AG04450 (cell line): ENCODE results near the gene GREM1. TPM values are rescaled to one million over a fixed set of nuclear protein-coding genes. Genes with fewer than 3 reads are reported as not detected.

ENCODE experiments used
- CTCF ChIA-PET: fragments of 300-600, 350-600 bp; formaldehyde crosslinking; extraction: SDS; loops from one replicate; lab custom pipeline; 2022; ENCODE audit warnings: antibody characterized with exemption, inconsistent platforms; lab: Charles Lee
- POLR2A ChIA-PET: fragments of 350-600 bp; formaldehyde crosslinking; extraction: SDS; loops from one replicate; lab custom pipeline; 2021; ENCODE audit warnings: antibody characterized with exemption, inconsistent platforms; lab: Yijun Ruan, JAX
- DNase-seq: peaks from one replicate; pipeline ENCODE4 v3.0.0-alpha.2; 2011; ENCODE audit warnings: low read depth, low spot score
- H3K27ac ChIP-seq: one replicate; pipeline ENCODE4 v1.5.1; 2012; ENCODE audit warnings: low read depth, low read length, control low read depth
- H3K27me3 ChIP-seq: one replicate; pipeline ENCODE4 v1.6.0; 2012; ENCODE audit warnings: low read length; ENCODE audit not compliant: control insufficient read depth, insufficient read depth
- H3K4me3 ChIP-seq: 2 replicates; pipeline ENCODE4 v1.5.1; 2011; ENCODE audit warnings: mild to moderate bottlenecking, low read depth, low read length, control low read depth
- H3K9me3 ChIP-seq: 2 replicates; pipeline ENCODE4 v1.5.1; 2012; ENCODE audit warnings: low read length; ENCODE audit not compliant: control insufficient read depth, insufficient read depth
- polyA plus RNA-seq: library from polyadenylated mRNA; depleted of rRNA; stranded (reverse); fragments of >200 nt; gene quantifications from 2 replicates; pipeline ENCODE4 v1.2.3, GENCODE V29; 2011
- TF ChIP-seq, protein P1 (sequence below): IDR thresholded peaks from 2 replicates; pipeline ENCODE4 v1.5.1; 2011; ENCODE audit warnings: low read depth, low read length, control low read depth, inconsistent platforms

The GREM1 gene
- polyA plus RNA-seq, 1 experiment = 2,858 TPM

GRCh38 chr15:32736701-32737061 lies 18.9 kb downstream of the GREM1 start:
- no peaks in the 10 kb centered on the region for H3K27me3 ChIP-seq
- ChIA-PET CTCF (interaction anchor here (1.5 to 1.9 kb wide), 2 partner anchors 74 kb away, joined by 6 to 11 read pairs; no protein-coding TSS in a partner anchor), POLR2A (interaction anchor here (1.1 kb wide), 1 partner anchor 74 kb away, joined by 4 read pairs; no protein-coding TSS in a partner anchor)
- TF ChIP-seq, protein P1, sequence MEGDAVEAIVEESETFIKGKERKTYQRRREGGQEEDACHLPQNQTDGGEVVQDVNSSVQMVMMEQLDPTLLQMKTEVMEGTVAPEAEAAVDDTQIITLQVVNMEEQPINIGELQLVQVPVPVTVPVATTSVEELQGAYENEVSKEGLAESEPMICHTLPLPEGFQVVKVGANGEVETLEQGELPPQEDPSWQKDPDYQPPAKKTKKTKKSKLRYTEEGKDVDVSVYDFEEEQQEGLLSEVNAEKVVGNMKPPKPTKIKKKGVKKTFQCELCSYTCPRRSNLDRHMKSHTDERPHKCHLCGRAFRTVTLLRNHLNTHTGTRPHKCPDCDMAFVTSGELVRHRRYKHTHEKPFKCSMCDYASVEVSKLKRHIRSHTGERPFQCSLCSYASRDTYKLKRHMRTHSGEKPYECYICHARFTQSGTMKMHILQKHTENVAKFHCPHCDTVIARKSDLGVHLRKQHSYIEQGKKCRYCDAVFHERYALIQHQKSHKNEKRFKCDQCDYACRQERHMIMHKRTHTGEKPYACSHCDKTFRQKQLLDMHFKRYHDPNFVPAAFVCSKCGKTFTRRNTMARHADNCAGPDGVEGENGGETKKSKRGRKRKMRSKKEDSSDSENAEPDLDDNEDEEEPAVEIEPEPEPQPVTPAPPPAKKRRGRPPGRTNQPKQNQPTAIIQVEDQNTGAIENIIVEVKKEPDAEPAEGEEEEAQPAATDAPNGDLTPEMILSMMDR = no peak
- no peaks in the 10 kb centered on the region for H3K9me3 ChIP-seq
- no peak for DNase-seq
- no peak overlapping the region for H3K27ac ChIP-seq
- H3K4me3 ChIP-seq = no peak overlapping the region

- POLR2A ChIA-PET = no interaction called here
- no peaks in the 10 kb centered on the region for H3K9me3 ChIP-seq
- TF ChIP-seq, protein P1 = no peak
- no peaks in the 10 kb centered on the region for H3K27me3 ChIP-seq
- CTCF ChIA-PET = interaction anchor here (1.0 to 1.5 kb wide), 2 partner anchors 75 to 258 kb away, joined by 4 to 6 read pairs; no protein-coding TSS in a partner anchor
- H3K27ac ChIP-seq = no peak overlapping the region
- H3K4me3 ChIP-seq = no peak overlapping the region
- DNase-seq = no peak
Observed at GRCh38 chr15:32737304-32737703, 19.5 kb downstream of the GREM1 start.

GRCh38 chr15:32738666-32739065 lies 20.9 kb downstream of the GREM1 start:
- CTCF ChIA-PET = interaction anchor here (0.6 to 0.7 kb wide), 4 partner anchors 29 to 216 kb away, joined by 3 to 12 read pairs (median 4); no protein-coding TSS in a partner anchor
- TF ChIP-seq, protein P1 = no peak
- DNase-seq = no peak
- Histone ChIP-seq H3K4me3 (no peak overlapping the region), H3K9me3 (no peaks in the 10 kb centered on the region), H3K27ac (no peak overlapping the region), H3K27me3 (no peaks in the 10 kb centered on the region)
- POLR2A ChIA-PET = interaction anchor here (1.3 kb wide), 1 partner anchor 80 kb away, joined by 3 read pairs; no protein-coding TSS in a partner anchor

- ChIA-PET CTCF (interaction anchor here (0.7 to 1.3 kb wide), 2 partner anchors 77 to 90 kb away, joined by 3 to 4 read pairs; no protein-coding TSS in a partner anchor), POLR2A (interaction anchor here (1.3 kb wide), 1 partner anchor 79 kb away, joined by 3 read pairs; no protein-coding TSS in a partner anchor)
- DNase-seq = no peak
- Histone ChIP-seq H3K9me3 (no peaks in the 10 kb centered on the region), H3K27ac (peak overlapping the region; percentile 32), H3K4me3 (no peak overlapping the region), H3K27me3 (no peaks in the 10 kb centered on the region)
- TF ChIP-seq, protein P1 = no peak
Observed at GRCh38 chr15:32739522-32740063, 21.8 kb downstream of the GREM1 start.
